RWPE1 (cell line): ENCODE data around the gene PAX5.

Experiments
- CTCF ChIA-PET: fragments of 350-600 bp; sonication (Branson Sonifier 250); formaldehyde crosslinking; extraction: SDS; loops from one replicate; lab custom pipeline; 2021; lab: Yijun Ruan, JAX
- POLR2A ChIA-PET: fragments of 400-600 bp; formaldehyde crosslinking; extraction: SDS; loops from one replicate; lab custom pipeline; 2020; ENCODE audit warnings: antibody characterized with exemption; ENCODE audit not compliant: low non-redundant PET; lab: Yijun Ruan, JAX
- DNase-seq: peaks from one replicate; pipeline ENCODE4 v3.0.0; 2012; ENCODE audit warnings: low spot score
- H3K27ac ChIP-seq: fragments of 450-650 bp; 2 replicates; pipeline ENCODE4 v1.5.1; 2017
- TF ChIP-seq, protein P1 (sequence below): fragments of 450-650 bp; conservative IDR thresholded peaks from 2 replicates; pipeline ENCODE4 v1.5.1; 2017; ENCODE audit warnings: low read depth, mild to moderate bottlenecking

The PAX5 gene

DNA sequence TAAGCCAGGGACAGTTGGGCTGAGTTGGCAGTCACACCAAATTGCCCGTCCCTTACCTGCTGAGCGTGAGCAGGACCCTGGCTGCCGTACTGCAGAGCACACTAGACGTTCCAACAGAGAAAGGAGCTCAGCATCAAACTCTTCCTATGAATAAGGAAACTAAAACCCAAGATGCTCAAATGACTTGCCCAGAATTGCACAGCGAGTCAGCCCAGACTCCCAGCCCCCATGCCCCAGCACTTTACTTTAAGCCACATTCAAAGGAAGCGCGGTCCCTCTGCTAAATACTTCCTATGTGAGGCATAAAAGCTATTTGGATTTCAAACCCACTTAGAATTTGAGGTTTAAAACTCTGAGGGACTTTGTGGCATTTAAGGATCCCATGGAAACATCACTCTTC lies 23.9 kb downstream of the PAX5 start:
- ChIA-PET CTCF (interaction anchor here (0.7 kb wide), 1 partner anchor 40 kb away, joined by 3 read pairs; no protein-coding TSS in a partner anchor), POLR2A (no interaction called here)
- TF ChIP-seq, protein P1, sequence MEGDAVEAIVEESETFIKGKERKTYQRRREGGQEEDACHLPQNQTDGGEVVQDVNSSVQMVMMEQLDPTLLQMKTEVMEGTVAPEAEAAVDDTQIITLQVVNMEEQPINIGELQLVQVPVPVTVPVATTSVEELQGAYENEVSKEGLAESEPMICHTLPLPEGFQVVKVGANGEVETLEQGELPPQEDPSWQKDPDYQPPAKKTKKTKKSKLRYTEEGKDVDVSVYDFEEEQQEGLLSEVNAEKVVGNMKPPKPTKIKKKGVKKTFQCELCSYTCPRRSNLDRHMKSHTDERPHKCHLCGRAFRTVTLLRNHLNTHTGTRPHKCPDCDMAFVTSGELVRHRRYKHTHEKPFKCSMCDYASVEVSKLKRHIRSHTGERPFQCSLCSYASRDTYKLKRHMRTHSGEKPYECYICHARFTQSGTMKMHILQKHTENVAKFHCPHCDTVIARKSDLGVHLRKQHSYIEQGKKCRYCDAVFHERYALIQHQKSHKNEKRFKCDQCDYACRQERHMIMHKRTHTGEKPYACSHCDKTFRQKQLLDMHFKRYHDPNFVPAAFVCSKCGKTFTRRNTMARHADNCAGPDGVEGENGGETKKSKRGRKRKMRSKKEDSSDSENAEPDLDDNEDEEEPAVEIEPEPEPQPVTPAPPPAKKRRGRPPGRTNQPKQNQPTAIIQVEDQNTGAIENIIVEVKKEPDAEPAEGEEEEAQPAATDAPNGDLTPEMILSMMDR: no peak
- no peak overlapping the region for H3K27ac ChIP-seq
- no peak for DNase-seq

DNA sequence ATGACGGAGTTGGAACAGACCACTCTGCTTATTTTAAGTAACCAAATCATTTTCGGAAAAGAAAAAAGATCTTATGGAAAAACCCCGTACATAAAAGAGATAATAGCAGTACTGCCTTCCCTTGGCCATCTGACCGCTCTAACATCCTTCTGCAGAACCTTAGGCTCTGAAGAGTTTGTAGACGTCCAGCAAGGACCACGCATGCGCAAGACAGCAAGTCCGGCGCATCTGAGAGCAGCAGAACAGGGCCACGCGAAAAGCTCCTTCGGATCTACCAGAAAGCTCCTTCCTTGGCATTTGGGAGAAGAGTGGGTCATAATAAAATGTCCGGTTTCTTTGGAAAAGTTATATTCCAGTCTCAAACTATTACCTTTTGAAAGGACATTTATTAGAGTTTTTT lies 26.8 kb downstream of the PAX5 start:
- TF ChIP-seq, protein P1: no peak
- ChIA-PET CTCF (no interaction called here), POLR2A (no interaction called here)
- DNase-seq: no peak
- no peak overlapping the region for H3K27ac ChIP-seq

DNA sequence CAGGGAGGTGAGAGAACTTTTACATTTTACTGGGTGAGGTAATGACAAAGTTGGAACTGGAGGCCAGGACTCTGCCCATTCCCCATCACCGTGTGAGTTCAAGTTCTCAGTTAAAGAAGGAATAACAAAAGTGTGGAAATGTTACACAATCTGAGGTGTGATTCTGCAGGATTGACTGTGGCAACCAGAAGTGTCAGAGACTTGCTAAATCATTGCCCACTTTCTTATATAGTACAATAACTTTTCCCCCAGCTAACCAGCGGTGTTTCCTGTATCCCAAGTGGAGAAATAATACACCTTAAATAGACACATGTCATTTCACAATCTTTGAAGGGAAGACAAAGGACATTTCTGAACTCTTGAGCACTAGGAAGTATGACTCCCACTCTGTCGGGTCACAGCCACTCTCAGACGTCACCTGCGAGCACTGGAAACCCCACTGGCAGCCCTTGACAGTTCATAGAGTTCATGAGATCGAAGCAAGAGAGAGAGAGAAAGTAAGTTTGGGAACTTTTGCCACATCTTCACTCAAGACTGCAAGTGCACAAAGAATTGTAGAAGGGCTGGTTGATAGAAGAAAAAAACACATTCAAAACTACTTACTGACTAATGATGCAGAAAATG lies 28.4 kb downstream of the PAX5 start:
- TF ChIP-seq, protein P1: no peak
- CTCF ChIA-PET: no interaction called here

DNA sequence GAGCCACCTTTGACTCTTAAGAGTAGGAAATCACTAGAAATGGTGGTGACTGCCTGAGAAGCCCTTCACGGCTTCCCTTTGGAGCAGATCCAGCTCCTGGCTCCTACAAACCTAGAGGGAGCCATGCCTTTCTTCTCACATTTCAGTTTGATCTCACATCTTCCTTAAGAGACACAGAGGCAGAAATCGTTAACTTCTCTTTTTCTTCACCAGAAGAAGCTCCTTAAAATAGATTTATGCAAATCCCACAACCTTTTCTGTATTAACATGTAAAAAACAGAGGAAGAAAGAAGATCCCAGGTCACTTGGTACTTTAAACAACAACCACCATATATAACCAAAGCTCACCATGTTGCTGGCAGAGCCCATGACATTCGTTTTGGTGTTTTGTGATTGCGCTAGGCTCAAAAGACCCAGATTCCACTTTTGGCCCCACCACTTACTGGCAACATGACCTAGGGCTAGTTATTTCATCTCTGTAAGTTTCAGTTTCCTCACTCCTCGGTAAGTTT lies 29.6 kb downstream of the PAX5 start:
- no peak overlapping the region for H3K27ac ChIP-seq
- POLR2A ChIA-PET: no interaction called here
- TF ChIP-seq, protein P1: no peak
- DNase-seq: no peak
- CTCF ChIA-PET: no interaction called here

More for the DNA sequence above, 28.4 kb downstream of the PAX5 start:
- no peak overlapping the region for H3K27ac ChIP-seq
- DNase-seq: no peak
- POLR2A ChIA-PET: no interaction called here

DNA sequence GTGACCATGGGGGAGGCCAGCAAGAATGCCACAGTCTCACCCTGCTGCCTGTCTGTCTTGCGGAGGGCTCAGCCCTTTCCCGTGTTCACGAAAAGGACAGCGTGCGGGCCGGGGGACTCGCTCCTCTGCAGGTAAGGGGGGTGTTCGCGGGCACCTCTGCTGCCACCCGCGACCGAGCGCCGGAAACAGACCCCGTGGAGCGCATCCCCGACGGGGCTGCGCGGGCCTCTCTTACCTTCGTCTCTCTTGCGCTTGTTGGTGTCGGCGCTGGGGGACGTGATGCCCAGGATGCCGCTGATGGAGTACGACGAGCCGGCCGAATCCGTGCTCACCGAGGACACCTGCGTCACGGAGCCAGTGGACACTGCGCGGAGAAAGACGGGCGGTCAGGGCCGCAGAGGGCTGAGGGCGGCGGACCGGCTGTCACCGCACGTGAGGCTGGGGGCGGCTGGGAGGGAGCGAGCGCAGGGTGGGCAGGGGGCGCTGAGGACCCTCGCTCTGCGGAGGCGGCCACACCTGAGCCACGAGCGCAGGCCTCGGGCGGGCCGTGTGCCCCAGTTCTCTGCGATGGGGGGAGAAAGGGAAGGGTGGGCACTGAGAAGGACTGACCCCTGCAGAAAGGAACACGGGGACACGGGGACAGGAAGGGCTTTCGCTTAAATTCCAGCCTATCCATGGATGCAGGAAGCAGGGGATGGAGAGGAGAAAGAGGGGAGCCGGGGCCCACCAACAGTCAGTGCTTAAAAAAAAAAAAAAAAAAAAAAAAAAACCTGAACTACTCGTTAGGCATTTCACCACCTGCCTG lies 31.5 kb downstream of the PAX5 start:
- ChIA-PET POLR2A (no interaction called here), CTCF (interaction anchor here (0.7 kb wide), 1 partner anchor 315 kb away, joined by 3 read pairs; no protein-coding TSS in a partner anchor)
- no peak overlapping the region for H3K27ac ChIP-seq
- TF ChIP-seq, protein P1: no peak
- DNase-seq: no peak

DNA sequence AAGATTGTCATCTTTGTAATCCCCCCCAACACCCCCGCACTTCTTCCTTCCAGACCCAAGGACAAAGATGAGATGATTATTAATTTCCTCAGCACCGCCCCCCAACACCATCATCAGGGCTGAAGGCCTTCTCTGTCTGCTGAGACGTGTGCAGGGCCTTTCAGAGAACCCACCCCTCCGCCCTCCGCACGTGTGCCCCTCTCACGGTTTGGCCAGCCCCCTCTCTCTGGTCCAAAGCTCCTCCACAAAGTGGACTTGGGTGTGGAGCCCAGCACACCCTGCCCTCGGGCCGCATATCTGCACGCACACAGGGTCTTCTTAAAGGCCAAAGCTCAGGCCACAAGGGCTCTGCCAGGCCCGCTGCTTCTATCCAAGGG lies 32.0 kb downstream of the PAX5 start:
- H3K27ac ChIP-seq: no peak overlapping the region
- POLR2A ChIA-PET: no interaction called here
- CTCF ChIA-PET: no interaction called here
- TF ChIP-seq, protein P1: no peak
- DNase-seq: no peak
